Mesodermal cell (in vitro differentiated cells): ENCODE data around the gene CCL19.

Source experiments
- H3K27ac ChIP-seq: 2 replicates; pipeline ENCODE4 v1.7.0; 2013; ENCODE audit warnings: mild to moderate bottlenecking, low read depth, low read length, moderate library complexity; ENCODE audit not compliant: severe bottlenecking
- H3K36me3 ChIP-seq: 2 replicates; pipeline ENCODE4 v1.7.1; 2013; ENCODE audit warnings: mild to moderate bottlenecking, low read length, moderate library complexity; ENCODE audit not compliant: control insufficient read depth, insufficient read depth
- H3K4me1 ChIP-seq: one replicate; pipeline ENCODE4 v1.7.1; 2013; ENCODE audit warnings: mild to moderate bottlenecking, low read length; ENCODE audit not compliant: insufficient read depth, control insufficient read depth, poor library complexity, severe bottlenecking
- H3K4me3 ChIP-seq: 2 replicates; pipeline ENCODE4 v1.7.0; 2013; ENCODE audit warnings: low read length, control low read depth, mild to moderate bottlenecking; ENCODE audit not compliant: insufficient read depth, poor library complexity, severe bottlenecking; ENCODE audit errors: extremely low read depth
- H3K9me3 ChIP-seq: 2 replicates; pipeline ENCODE4 v1.7.1; 2013; ENCODE audit warnings: mild to moderate bottlenecking, low read length, moderate library complexity; ENCODE audit not compliant: control insufficient read depth
- WGBS, 2 experiments: methylation state at CpG; one replicate each; pipeline ENCODE4 v1.1.5; 2013; ENCODE audit warnings: missing lambda C conversion rate in 2 of 2; ENCODE audit not compliant: insufficient coverage in 2 of 2; 5-methylcytosine and 5-hydroxymethylcytosine counted together

Gene CCL19

DNA sequence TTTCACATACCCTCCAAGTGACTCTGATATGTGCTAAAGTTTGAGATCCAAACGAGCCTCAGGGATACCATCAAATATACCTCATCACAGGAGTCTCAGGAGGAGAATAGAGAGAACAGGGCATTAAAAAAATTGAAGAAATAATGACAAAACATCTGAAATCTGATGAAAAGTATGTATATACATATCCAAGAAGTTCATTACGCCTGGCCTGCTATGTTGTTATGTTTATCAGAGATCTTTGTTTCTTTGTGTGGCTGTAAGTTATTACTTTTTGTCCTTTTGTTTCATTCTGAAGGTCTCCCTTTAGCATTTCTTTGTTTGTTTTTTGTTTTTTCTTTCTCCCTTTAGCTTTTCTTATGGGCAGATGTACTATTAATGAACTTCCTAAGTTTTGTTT, 2.5 kb upstream of the CCL19 start:
- Histone ChIP-seq H3K36me3 (no peaks in the 10 kb centered on the region), H3K4me1 (no peaks in the 10 kb centered on the region), H3K4me3 (no peak overlapping the region), H3K9me3 (no peaks in the 10 kb centered on the region), H3K27ac (no peak overlapping the region)
- no CpG with 5 or more reads among the region's 2 CpGs for WGBS, 2 experiments

DNA sequence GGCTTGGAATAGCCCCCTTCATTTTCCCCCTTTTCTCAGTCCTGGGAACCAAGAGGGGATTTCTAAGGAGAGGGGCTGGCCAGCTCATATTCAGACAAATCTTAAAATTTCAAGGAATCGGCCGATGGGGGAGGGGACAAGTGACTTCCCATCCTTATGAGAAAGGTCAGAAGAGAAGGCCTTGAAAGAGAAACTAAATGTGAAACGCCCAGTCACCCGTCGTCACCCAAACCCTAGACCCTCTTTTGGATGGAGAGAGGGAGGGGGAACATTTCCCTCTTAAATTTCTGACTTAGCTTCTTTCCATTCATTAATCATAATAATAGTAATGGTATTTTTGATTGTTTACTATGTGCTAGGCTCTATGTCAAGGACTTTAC, 850 bp upstream of the CCL19 start:
- 92% methylated on average over 2 of the region's 5 CpGs; no CpG with 5 or more reads in 1 of the 2 experiments for WGBS, 2 experiments
- Histone ChIP-seq H3K27ac (no peak overlapping the region), H3K9me3 (no peaks in the 10 kb centered on the region), H3K4me1 (no peaks in the 10 kb centered on the region), H3K4me3 (no peak overlapping the region), H3K36me3 (no peaks in the 10 kb centered on the region)

DNA sequence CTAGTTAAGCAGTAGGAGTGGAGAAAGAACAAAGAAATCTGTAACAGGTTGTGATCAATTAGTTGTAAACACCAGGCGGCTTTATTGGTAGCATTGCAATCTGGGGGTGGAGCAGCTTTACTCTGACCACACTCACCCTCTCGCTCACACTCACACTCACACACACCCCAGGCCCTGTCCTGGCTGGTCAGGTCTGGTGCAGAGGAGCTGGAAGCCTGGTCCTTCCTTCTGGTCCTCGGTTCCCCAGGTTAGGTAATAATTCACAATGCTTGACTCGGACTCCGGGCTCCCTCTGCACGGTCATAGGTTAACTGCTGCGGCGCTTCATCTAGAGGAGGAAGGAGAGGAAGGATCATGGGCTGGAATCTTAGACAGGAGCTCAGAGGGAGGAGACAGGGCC, 1.6 kb downstream of the CCL19 start:
- Histone ChIP-seq H3K27ac (no peak overlapping the region), H3K36me3 (no peaks in the 10 kb centered on the region), H3K4me1 (no peaks in the 10 kb centered on the region), H3K9me3 (no peaks in the 10 kb centered on the region), H3K4me3 (no peak overlapping the region)
- 86 to 96% methylated on average over 4 to 8 of the region's 8 CpGs for WGBS, 2 experiments

DNA sequence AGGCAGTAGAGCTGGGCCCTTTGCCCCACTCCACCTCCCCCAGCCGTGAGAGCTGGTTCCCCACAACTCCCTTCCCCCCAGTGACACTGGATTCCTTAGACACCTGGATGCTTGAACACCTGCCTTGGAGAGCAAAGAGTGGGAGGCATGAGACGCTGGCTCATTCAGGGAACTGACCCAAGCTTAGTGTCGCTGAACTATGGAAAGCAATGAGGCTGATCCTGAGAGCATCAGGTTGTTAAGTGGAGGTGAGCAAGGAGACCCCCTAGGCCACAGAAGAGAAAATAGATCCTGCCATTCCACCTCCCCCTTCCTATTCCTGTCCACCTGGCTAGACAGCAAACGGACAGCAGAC, 2.0 kb downstream of the CCL19 start:
- Histone ChIP-seq H3K9me3 (no peaks in the 10 kb centered on the region), H3K4me3 (no peak overlapping the region), H3K4me1 (no peaks in the 10 kb centered on the region), H3K36me3 (no peaks in the 10 kb centered on the region), H3K27ac (no peak overlapping the region)
- 91% methylated on average over 3 of the region's 4 CpGs; no CpG with 5 or more reads in 1 of the 2 experiments for WGBS, 2 experiments

DNA sequence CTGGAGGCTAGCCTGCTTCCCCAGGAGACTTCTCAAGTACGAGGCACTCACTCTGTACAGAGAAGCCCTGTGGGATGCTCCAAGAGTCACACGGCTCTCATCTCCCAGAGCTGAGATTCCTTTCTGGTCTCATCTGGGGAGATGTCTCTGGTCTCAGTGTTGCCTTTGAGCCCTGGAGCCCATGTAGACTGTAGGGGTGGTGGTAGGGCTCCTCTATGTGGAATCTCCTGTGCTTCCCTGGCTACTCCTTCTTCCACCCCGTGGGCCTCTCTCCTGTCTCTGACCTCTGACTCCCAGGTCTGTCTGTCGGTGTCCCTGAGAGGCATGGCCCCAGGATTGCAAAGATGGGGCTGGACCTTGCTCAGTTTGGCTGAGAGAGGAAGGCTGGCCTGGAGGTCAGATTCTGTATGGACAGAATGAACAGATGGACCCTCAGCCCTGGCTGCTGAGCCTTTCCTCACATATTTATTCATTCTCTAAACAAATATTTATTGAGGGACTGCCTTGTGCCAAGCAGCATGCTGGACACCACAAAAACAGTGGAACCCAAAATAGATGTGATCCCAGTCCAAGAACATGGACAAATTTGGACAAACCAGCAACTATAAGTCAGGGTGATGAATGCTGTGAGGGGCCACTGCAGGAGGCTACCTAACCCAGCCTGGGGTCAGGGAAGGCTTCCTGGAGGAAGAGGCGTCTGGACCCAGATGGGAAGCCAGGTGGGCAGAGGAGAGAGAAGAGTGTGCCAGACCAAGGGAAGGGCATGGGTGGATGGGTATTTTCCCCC, 2.6 kb downstream of the CCL19 start:
- Histone ChIP-seq H3K4me3 (no peak overlapping the region), H3K4me1 (no peaks in the 10 kb centered on the region)
- WGBS, 2 experiments, result 91 to 94% methylated on average over 1 to 3 of the region's 5 CpGs

DNA sequence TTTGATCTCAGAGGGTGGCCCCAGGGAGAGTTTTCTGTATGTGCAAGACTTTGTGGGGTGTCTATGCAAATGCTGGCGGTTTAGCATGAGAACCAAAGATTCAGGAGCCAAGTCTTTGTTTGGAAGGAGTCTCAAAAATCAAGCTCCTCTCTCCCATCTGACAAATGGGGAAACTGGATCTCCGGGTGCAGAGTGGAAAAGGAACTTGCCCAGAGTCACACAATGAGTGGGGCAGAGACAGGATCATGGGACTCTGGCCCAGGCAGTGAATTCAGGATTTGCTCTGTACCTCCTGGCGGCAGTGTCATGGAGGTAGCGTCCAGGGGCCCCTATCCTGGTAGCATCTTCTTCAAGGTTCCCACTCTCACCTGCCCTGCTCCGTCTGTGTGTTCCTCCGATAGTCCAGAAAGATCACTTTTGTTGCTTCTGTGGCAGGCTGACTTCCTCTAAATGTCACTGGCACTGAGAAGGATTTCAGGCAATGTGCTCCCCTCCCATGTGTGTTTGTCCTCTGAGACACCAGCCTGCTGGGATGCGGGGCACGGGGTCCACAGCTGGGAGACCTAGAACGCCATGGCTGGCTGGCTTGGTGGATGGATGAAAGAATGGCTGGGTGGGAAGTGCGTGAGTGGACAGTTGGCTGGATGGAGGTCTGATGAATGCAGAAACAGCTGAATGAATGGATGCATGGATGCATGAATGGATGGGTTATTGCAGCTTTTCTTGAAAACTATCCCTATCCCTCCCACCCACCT, 3.6 kb downstream of the CCL19 start:
- H3K4me1 ChIP-seq, result no peaks in the 10 kb centered on the region
- H3K27ac ChIP-seq, result no peak overlapping the region
- 83 to 87% methylated on average over 9 to 10 of the region's 10 CpGs for WGBS, 2 experiments
- no peaks in the 10 kb centered on the region for H3K36me3 ChIP-seq
- H3K9me3 ChIP-seq, result no peaks in the 10 kb centered on the region
- H3K4me3 ChIP-seq, result no peak overlapping the region

More for the DNA sequence above, 2.6 kb downstream of the CCL19 start:
- Histone ChIP-seq H3K9me3 (no peaks in the 10 kb centered on the region), H3K36me3 (no peaks in the 10 kb centered on the region), H3K27ac (no peak overlapping the region)

DNA sequence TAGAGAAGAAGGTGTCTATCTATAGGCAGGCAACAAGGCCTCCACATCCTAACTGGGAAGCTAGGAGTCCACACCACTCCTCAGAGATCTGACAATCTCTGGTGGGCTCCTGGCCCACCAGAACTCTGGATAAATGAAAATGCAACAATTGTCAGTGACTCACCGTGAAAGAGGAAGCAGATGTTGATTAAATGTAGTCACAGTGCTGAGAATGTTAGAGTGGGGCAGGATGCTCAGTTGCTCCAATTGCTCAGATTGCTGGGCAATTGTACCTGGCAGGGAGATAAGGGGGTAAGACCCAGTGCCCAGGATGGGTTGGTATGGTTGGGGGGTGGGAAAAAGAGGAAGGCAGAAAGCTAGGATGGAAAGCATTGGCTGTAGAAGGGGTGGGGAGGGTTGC, 4.3 kb downstream of the CCL19 start:
- Histone ChIP-seq H3K27ac (no peak overlapping the region), H3K36me3 (peaks cover 2% of the 10 kb centered on the region), H3K4me3 (no peak overlapping the region), H3K9me3 (no peaks in the 10 kb centered on the region), H3K4me1 (no peaks in the 10 kb centered on the region)
- 85 to 92% methylated on average over 1 of the region's 1 CpG for WGBS, 2 experiments

DNA sequence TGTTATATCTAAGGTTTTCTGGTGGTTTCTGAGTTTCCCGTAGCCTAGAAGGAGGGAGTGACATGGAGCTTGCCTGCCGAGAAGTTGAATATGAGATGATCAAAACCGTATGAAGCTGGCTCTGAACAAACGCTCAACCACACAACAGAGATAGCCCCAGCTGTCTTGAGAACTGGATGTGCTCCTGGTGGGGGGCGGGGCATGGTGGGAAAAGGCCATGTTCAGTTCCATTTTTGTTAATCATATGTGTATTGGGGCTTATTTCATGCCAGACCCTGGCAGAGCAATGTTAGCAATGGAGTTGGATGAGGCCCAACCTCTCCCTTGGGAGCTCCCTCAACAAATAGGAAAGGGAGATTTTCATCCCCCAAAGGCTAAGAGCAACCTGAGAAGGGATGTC, 4.8 kb downstream of the CCL19 start:
- no peak overlapping the region for H3K4me3 ChIP-seq
- H3K36me3 ChIP-seq, result peaks cover 2% of the 10 kb centered on the region
- 90 to 98% methylated on average over 3 to 5 of the region's 5 CpGs for WGBS, 2 experiments
- no peaks in the 10 kb centered on the region for H3K4me1 ChIP-seq
- no peak overlapping the region for H3K27ac ChIP-seq
- no peaks in the 10 kb centered on the region for H3K9me3 ChIP-seq

DNA sequence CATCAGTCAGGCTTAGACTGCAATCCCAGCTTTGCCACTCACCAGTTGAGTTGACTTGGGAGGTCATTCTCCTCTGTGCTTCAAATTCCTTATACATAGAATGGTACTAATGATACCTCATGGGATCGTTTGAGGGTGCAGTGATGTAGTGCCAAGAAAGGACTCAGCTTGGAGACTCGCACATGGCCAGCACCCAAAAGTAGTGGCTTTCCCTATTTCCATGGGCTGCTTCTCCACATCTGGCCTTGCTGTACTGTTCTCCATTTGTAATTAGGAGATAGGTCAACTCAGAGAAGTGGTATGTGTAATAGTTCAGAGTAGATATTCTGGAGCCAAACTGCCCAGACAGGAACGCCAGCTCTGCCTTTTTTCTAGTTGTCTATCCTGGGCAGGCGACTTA, 5.5 kb downstream of the CCL19 start:
- Histone ChIP-seq H3K4me3 (no peak overlapping the region), H3K4me1 (no peaks in the 10 kb centered on the region), H3K9me3 (no peaks in the 10 kb centered on the region), H3K27ac (no peak overlapping the region), H3K36me3 (peaks cover 2% of the 10 kb centered on the region)
- WGBS, 2 experiments, result 100% methylated on average over 2 of the region's 4 CpGs; no CpG with 5 or more reads in 1 of the 2 experiments

DNA sequence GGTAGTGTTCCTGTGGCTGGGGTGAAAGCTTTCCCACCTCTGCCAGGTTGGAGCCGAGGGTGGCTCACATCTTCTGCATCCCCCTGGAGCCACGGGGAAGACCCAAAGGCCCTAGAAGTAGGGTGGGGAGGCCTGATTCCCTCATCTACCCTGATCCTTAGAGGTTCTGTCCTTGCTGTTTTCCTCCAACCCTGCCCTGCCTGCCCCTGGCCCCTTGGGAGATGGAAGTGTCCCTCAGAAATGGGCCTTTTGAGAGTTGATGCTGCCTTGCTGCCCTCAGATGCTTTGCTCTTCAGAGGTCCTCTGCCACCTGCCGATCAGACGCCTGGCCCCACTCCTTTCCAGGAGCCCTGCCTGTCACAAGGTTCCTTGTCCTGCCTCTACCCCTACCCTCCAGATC, 6.3 kb downstream of the CCL19 start:
- no peak overlapping the region for H3K4me3 ChIP-seq
- H3K4me1 ChIP-seq, result no peaks in the 10 kb centered on the region
- no peak overlapping the region for H3K27ac ChIP-seq
- 92 to 97% methylated on average over 2 of the region's 4 CpGs for WGBS, 2 experiments
- H3K36me3 ChIP-seq, result peaks cover 2% of the 10 kb centered on the region
- H3K9me3 ChIP-seq, result no peaks in the 10 kb centered on the region

DNA sequence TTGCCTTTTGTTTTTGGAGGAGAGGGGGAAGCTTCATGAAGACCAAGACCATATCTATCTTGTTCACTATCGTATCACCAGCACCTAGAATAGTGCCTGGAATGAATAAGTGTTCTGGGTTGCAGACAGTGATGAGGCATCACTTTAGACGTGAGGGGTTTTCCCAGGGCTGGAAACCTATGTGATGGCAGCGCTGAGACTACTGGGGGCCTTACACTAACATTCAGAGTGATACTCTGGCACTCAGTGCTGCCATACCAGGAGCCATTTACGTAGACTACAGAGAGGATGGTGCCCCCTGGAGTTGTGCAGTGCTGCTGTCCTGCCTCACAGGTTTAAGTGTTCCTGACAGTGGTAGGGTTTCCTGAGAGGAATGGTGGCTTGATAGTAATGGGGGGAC, 6.9 kb downstream of the CCL19 start:
- no peaks in the 10 kb centered on the region for H3K9me3 ChIP-seq
- H3K27ac ChIP-seq, result no peak overlapping the region
- no peaks in the 10 kb centered on the region for H3K4me1 ChIP-seq
- peaks cover 2% of the 10 kb centered on the region for H3K36me3 ChIP-seq
- 90 to 96% methylated on average over 3 of the region's 4 CpGs for WGBS, 2 experiments
- H3K4me3 ChIP-seq, result no peak overlapping the region
